Gastroesophageal sphincter (tissue), 4 donors: Measurements from ENCODE around the gene ZNF526. TPM values are rescaled to one million over a fixed set of nuclear protein-coding genes. Genes with fewer than 3 reads are reported as not detected.

Source experiments
- ATAC-seq: fragments of 150-250 bp; one replicate; pipeline ENCODE4 v1.9.1; 2016; ENCODE audit warnings: mild to moderate bottlenecking, moderate library complexity
- H3K27ac ChIP-seq, 4 donors: fragments of 200-600 bp; sonication (generic) in 3 of 4; 1 replicate in 3 of 4; 2 replicates in 1 of 4; pipeline ENCODE4 v1.5.1; 2016 to 2019
- H3K27me3 ChIP-seq: fragments of 200-600 bp; sonication (generic); one replicate; pipeline ENCODE4 v1.5.1; 2019
- H3K36me3 ChIP-seq, 2 donors: fragments of 200-600 bp; sonication (generic); one replicate each; pipeline ENCODE4 v1.5.1; 2019; ENCODE audit warnings: control low read depth in 1 of 2
- H3K4me1 ChIP-seq, 3 donors: fragments of 200-600 bp; sonication (generic); 1 replicate in 2 of 3; 2 replicates in 1 of 3; pipeline ENCODE4 v1.5.1; 2016 to 2019; ENCODE audit warnings: control low read depth in 2 of 3
- H3K4me3 ChIP-seq, 2 donors: fragments of 200-600 bp; sonication (generic); one replicate each; pipeline ENCODE4 v1.5.1; 2019; ENCODE audit warnings: mild to moderate bottlenecking in 1 of 2, moderate library complexity in 1 of 2
- H3K9me3 ChIP-seq, 3 donors: fragments of 200-600 bp; sonication (generic); one replicate each; pipeline ENCODE4 v1.5.1; 2017 to 2019; ENCODE audit warnings: control low read depth in 2 of 3
- CTCF ChIP-seq, 4 experiments: fragments of 200-600 bp in 2 of 4; fragments of 450-650 bp in 2 of 4; sonication (generic) in 1 of 4; IDR thresholded peaks; one replicate each; pipeline ENCODE4 v1.5.1; 2017 to 2019; ENCODE audit warnings: antibody characterized with exemption in 4 of 4, mild to moderate bottlenecking in 2 of 4, moderate library complexity in 2 of 4
- EP300 ChIP-seq: sonication (generic); formaldehyde crosslinking; IDR thresholded peaks from one replicate; pipeline ENCODE4 v1.6.1; 2017; ENCODE audit warnings: antibody characterized with exemption, mild to moderate bottlenecking
- POLR2A ChIP-seq, 2 donors: fragments of 450-650 bp; IDR thresholded peaks; one replicate each; pipeline ENCODE4 v1.6.1; 2017; ENCODE audit warnings: antibody characterized with exemption in 2 of 2, mild to moderate bottlenecking in 2 of 2, moderate library complexity in 1 of 2
- POLR2AphosphoS5 ChIP-seq: sonication (generic); formaldehyde crosslinking; IDR thresholded peaks from one replicate; pipeline ENCODE4 v1.6.1; 2017; ENCODE audit warnings: antibody characterized with exemption
- WGBS, 2 donors: methylation state at CpG; one replicate each; pipeline ENCODE4 v1.1.5; 2018; ENCODE audit warnings: low coverage in 1 of 2; 5-methylcytosine and 5-hydroxymethylcytosine counted together
- total RNA-seq, 4 donors: library from RNA; depleted of rRNA; stranded (reverse); fragments of >200 nt; gene quantifications; one replicate each; pipeline ENCODE4 v1.1.0, GENCODE V29; 2016

Gene ZNF526
- total RNA-seq, 4 donors from 2014 or later, result 4.6 to 10.4 (median 7.8) TPM

DNA sequence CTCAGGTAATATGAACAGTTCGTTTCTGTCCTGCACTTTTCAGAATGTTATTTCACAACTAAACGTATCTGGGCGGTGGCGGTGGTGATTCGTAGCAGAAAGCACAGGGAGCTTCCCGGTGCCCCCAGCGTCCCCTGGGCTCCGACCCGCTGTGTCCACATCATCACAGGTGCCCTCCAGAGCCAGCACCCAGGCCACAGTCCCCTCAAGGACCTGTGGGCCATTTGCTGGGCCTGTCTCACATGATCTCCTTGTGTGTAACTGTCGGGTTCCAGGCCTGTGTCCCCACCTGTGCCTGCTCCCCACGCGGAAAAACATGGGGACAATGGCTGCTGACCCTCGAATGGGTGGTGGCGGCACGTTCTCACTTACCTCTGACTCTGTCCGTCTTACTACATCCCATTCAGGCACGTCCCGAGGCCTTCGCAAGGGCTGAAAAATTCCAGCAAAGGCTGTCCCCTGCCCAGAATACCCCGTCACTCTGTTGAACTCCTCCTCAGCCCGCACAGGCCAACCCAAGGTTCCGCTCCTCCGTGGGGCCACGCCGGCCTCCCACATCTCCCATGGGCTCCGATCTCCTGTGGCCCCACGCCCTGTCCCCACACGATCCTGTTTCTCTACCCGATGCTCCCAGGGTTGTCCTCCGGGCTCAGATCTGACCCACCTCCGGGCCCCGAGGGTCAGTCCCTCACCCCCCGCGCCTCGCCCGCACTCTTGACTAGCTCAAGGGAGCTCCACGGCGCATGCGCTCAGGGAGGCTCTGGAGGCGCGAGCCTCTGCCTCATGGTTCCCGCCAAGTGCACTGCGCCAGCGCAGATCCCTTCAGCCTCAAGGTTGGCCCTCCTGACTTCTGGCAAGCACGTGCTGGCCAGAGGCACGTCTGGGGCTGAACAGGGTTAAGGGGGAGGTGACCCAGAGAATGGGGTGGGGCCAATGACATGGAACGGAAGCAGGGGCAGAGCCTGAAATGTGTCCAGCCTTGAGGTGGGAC lies 23.8 kb upstream of the ZNF526 start:
- no peak overlapping the region for H3K4me3 ChIP-seq
- peaks cover 0 to 9% (median 5%) of the 10 kb centered on the region in 3 donors for H3K4me1 ChIP-seq
- TF ChIP-seq CTCF (IDR thresholded peaks at IDR 0.05) (no peak), POLR2AphosphoS5 (no peak), POLR2A (IDR thresholded peaks at IDR 0.05) (no peak), EP300 (no peak)
- no peak overlapping the region for H3K27ac ChIP-seq
- no peaks in the 10 kb centered on the region for H3K27me3 ChIP-seq
- ATAC-seq, result no peak
- peaks cover 0 to 49% of the 10 kb centered on the region in 2 donors for H3K36me3 ChIP-seq
- H3K9me3 ChIP-seq, result no peaks in the 10 kb centered on the region
- WGBS, 2 donors, result 89 to 95% methylated on average over 12 to 22 of the region's 47 CpGs

GRCh38 chr19:42197375-42197817 lies 22.7 kb upstream of the ZNF526 start:
- peaks cover 0 to 9% (median 5%) of the 10 kb centered on the region in 3 donors for H3K4me1 ChIP-seq
- no peak for TF ChIP-seq POLR2AphosphoS5
- no peak for TF ChIP-seq EP300
- no peak for TF ChIP-seq POLR2A (IDR thresholded peaks at IDR 0.05)
- ATAC-seq, result no peak
- no peaks in the 10 kb centered on the region for H3K27me3 ChIP-seq
- no peak overlapping the region for H3K4me3 ChIP-seq
- H3K27ac ChIP-seq, result no peak overlapping the region
- peaks cover 0 to 60% of the 10 kb centered on the region in 2 donors for H3K36me3 ChIP-seq
- no peaks in the 10 kb centered on the region for H3K9me3 ChIP-seq
- 40% methylated on average over 2 of the region's 5 CpGs; no CpG with 5 or more reads in 1 of the 2 donors for WGBS, 2 donors

GRCh38 chr19:42198676-42199439 lies 21.3 kb upstream of the ZNF526 start:
- H3K27me3 ChIP-seq, result no peaks in the 10 kb centered on the region
- 20% methylated on average over 1 of the region's 7 CpGs; no CpG with 5 or more reads in 1 of the 2 donors for WGBS, 2 donors
- peak; percentile 25 for ATAC-seq

GRCh38 chr19:42199440-42200115 lies 20.5 kb upstream of the ZNF526 start:
- no peak for TF ChIP-seq CTCF (IDR thresholded peaks at IDR 0.05)
- no peak for TF ChIP-seq POLR2AphosphoS5
- TF ChIP-seq EP300, result no peak
- TF ChIP-seq POLR2A (IDR thresholded peaks at IDR 0.05), result no peak
- peak overlapping the region in 1 of 2 donors; percentile 12 for H3K4me3 ChIP-seq
- peak; percentile 61 for ATAC-seq
- no peaks in the 10 kb centered on the region for H3K9me3 ChIP-seq
- 50 to 59% methylated on average over 2 to 5 of the region's 32 CpGs for WGBS, 2 donors
- no peaks in the 10 kb centered on the region for H3K27me3 ChIP-seq
- H3K27ac ChIP-seq, result peak overlapping the region in 3 of 4 donors; percentile 17 to 42 (median 19)
- peaks cover 0 to 9% (median 5%) of the 10 kb centered on the region in 3 donors for H3K4me1 ChIP-seq
- H3K36me3 ChIP-seq, result peaks cover 0 to 82% of the 10 kb centered on the region in 2 donors

More at GRCh38 chr19:42198676-42199439, 21.3 kb upstream of the ZNF526 start:
- Histone ChIP-seq H3K9me3 (no peaks in the 10 kb centered on the region), H3K27ac (peak overlapping the region in 2 of 4 donors; percentile 19 to 42), H3K4me3 (peak overlapping the region in 1 of 2 donors; percentile 12), H3K4me1 (peaks cover 0 to 9% (median 5%) of the 10 kb centered on the region in 3 donors), H3K36me3 (peaks cover 0 to 75% of the 10 kb centered on the region in 2 donors)
- TF ChIP-seq EP300 (no peak), CTCF (IDR thresholded peaks at IDR 0.05) (no peak), POLR2AphosphoS5 (no peak), POLR2A (IDR thresholded peaks at IDR 0.05) (no peak)
